H9 (cell line): ENCODE measurements around the gene ZFP36L1. TPM values are rescaled to one million over a fixed set of nuclear protein-coding genes. Genes with fewer than 3 reads are reported as not detected.
A peak's percentile ranks its signal among the peaks of the same experiment; 100 is the strongest.

Source experiments
- DNase-seq: peaks from one replicate; pipeline ENCODE4 v3.0.0-alpha.2; 2017
- H2AFZ ChIP-seq: one replicate; pipeline ENCODE4 v1.6.1; 2013; ENCODE audit warnings: mild to moderate bottlenecking, low read length, control low read depth, moderate library complexity
- H2AK5ac ChIP-seq: 2 replicates; pipeline ENCODE4 v1.6.1; 2013; ENCODE audit warnings: low read length, control low read depth, mixed read lengths; ENCODE audit not compliant: insufficient read length
- H2BK120ac ChIP-seq: one replicate; pipeline ENCODE4 v1.6.1; 2013; ENCODE audit warnings: low read depth, mild to moderate bottlenecking, low read length, control low read depth, inconsistent platforms; ENCODE audit not compliant: poor library complexity, severe bottlenecking
- H2BK12ac ChIP-seq: 2 replicates; pipeline ENCODE4 v1.6.1; 2013; ENCODE audit warnings: low read length, control low read depth, mixed read lengths, low read depth; ENCODE audit not compliant: insufficient read length
- H2BK15ac ChIP-seq: 2 replicates; pipeline ENCODE4 v1.6.1; 2013; ENCODE audit warnings: low read depth, low read length, control low read depth
- H2BK20ac ChIP-seq: one replicate; pipeline ENCODE4 v1.6.1; 2013; ENCODE audit warnings: low read depth, mild to moderate bottlenecking, low read length, control low read depth, inconsistent platforms; ENCODE audit not compliant: poor library complexity, severe bottlenecking
- H2BK5ac ChIP-seq: 2 replicates; pipeline ENCODE4 v1.6.1; 2013; ENCODE audit warnings: low read length, control low read depth, mixed read lengths; ENCODE audit not compliant: insufficient read length
- H3K14ac ChIP-seq: 2 replicates; pipeline ENCODE4 v1.6.1; 2013; ENCODE audit warnings: low read length, control low read depth; ENCODE audit not compliant: insufficient read depth
- H3K18ac ChIP-seq: 2 replicates; pipeline ENCODE4 v1.6.1; 2013; ENCODE audit warnings: low read depth, mild to moderate bottlenecking, mixed read lengths, low read length, control low read depth; ENCODE audit not compliant: insufficient read length
- H3K23ac ChIP-seq: 2 replicates; pipeline ENCODE4 v1.6.1; 2013; ENCODE audit warnings: low read length, control low read depth, mixed read lengths, low read depth; ENCODE audit not compliant: insufficient read length
- H3K23me2 ChIP-seq: 2 replicates; pipeline ENCODE4 v1.6.1; 2013; ENCODE audit warnings: low read depth, mild to moderate bottlenecking, mixed read lengths, low read length, control low read depth; ENCODE audit not compliant: insufficient read length, poor library complexity, severe bottlenecking
- H3K27ac ChIP-seq: 2 replicates; pipeline ENCODE4 v1.5.1; 2013; ENCODE audit warnings: low read length, control low read depth, mixed read lengths, low read depth; ENCODE audit not compliant: insufficient read length
- H3K27me3 ChIP-seq: 2 replicates; pipeline ENCODE4 v1.6.1; 2013; ENCODE audit warnings: low read length, control low read depth, inconsistent platforms; ENCODE audit not compliant: insufficient read depth
- H3K4ac ChIP-seq: 2 replicates; pipeline ENCODE4 v1.6.1; 2013; ENCODE audit warnings: low read depth, mild to moderate bottlenecking, control low read depth, inconsistent platforms, low read length, moderate library complexity
- H3K4me1 ChIP-seq: 2 replicates; pipeline ENCODE4 v1.6.1; 2013; ENCODE audit warnings: low read length, control low read depth, inconsistent platforms; ENCODE audit not compliant: insufficient read depth
- H3K4me2 ChIP-seq: 2 replicates; pipeline ENCODE4 v1.6.1; 2013; ENCODE audit warnings: low read length, control low read depth, mixed read lengths; ENCODE audit not compliant: insufficient read length, insufficient read depth
- H3K56ac ChIP-seq: 2 replicates; pipeline ENCODE4 v1.6.1; 2013; ENCODE audit warnings: low read depth, mild to moderate bottlenecking, mixed read lengths, low read length, control low read depth; ENCODE audit not compliant: insufficient read length
- H3K79me1 ChIP-seq: 2 replicates; pipeline ENCODE4 v1.6.1; 2013; ENCODE audit warnings: low read depth, mild to moderate bottlenecking, moderate library complexity, low read length, control low read depth, inconsistent platforms; ENCODE audit not compliant: insufficient read depth, poor library complexity, severe bottlenecking
- H3K79me2 ChIP-seq: 2 replicates; pipeline ENCODE4 v1.6.1; 2013; ENCODE audit warnings: low read length, control low read depth, inconsistent platforms; ENCODE audit not compliant: insufficient read depth
- H3K9ac ChIP-seq: 2 replicates; pipeline ENCODE4 v1.6.1; 2013; ENCODE audit warnings: low read length, control low read depth, mixed read lengths; ENCODE audit not compliant: insufficient read length; ENCODE audit errors: extremely low read depth
- H3K9me3 ChIP-seq: one replicate; pipeline ENCODE4 v1.6.1; 2013; ENCODE audit warnings: low read depth, low read length, inconsistent platforms; ENCODE audit not compliant: control insufficient read depth
- H3T11ph ChIP-seq: one replicate; pipeline ENCODE4 v1.6.1; 2013; ENCODE audit warnings: mild to moderate bottlenecking, low read length, control low read depth, inconsistent platforms
- H4K20me1 ChIP-seq: one replicate; pipeline ENCODE4 v1.6.1; 2013; ENCODE audit not compliant: control insufficient read depth, insufficient read length, insufficient read depth
- H4K5ac ChIP-seq: 2 replicates; pipeline ENCODE4 v1.6.1; 2013; ENCODE audit warnings: low read depth, mild to moderate bottlenecking, mixed read lengths, low read length, control low read depth; ENCODE audit not compliant: insufficient read length
- H4K8ac ChIP-seq: replicated peaks from 2 replicates; pipeline ENCODE4 v1.6.1; 2013; ENCODE audit warnings: low read length, control low read depth, mixed read lengths, low read depth; ENCODE audit not compliant: insufficient read length
- H4K91ac ChIP-seq: 2 replicates; pipeline ENCODE4 v1.6.1; 2013; ENCODE audit warnings: low read depth, mild to moderate bottlenecking, moderate library complexity, mixed read lengths, low read length, control low read depth; ENCODE audit not compliant: insufficient read length
- H3K27ac Mint-ChIP-seq, 3 experiments: 2 replicates in 2 of 3; 3 replicates in 1 of 3; pipeline ENCODE4 v1.8.0; 2020 to 2021; ENCODE audit warnings: mixed read lengths in 3 of 3, mild to moderate bottlenecking in 1 of 3, moderate library complexity in 1 of 3
- H3K27me3 Mint-ChIP-seq: 2 replicates; pipeline ENCODE4 v1.8.0; 2021; ENCODE audit warnings: low read depth, mild to moderate bottlenecking, moderate library complexity, mixed read lengths
- H3K36me3 Mint-ChIP-seq, 3 experiments: 2 replicates in 2 of 3; 3 replicates in 1 of 3; pipeline ENCODE4 v1.8.0; 2020 to 2021; ENCODE audit warnings: low read depth in 3 of 3, mixed read lengths in 3 of 3; ENCODE audit not compliant: insufficient read depth in 1 of 3
- H3K4me1 Mint-ChIP-seq, 2 experiments: 2 replicates each; pipeline ENCODE4 v1.8.0; 2020; ENCODE audit warnings: mixed read lengths in 2 of 2
- H3K4me3 Mint-ChIP-seq, 2 experiments: 2 replicates in 1 of 2; 3 replicates in 1 of 2; pipeline ENCODE4 v1.8.0; 2020 to 2021; ENCODE audit warnings: mild to moderate bottlenecking in 2 of 2, mixed read lengths in 2 of 2, moderate library complexity in 1 of 2
- H3K9me3 Mint-ChIP-seq, 2 experiments: 2 replicates in 1 of 2; 3 replicates in 1 of 2; pipeline ENCODE4 v1.8.0; 2020; ENCODE audit warnings: mild to moderate bottlenecking in 2 of 2, mixed read lengths in 2 of 2, moderate library complexity in 1 of 2
- WGBS: extraction: QIAGEN DNeasy Blood & Tissue Kit; methylation state at CpG from one replicate; pipeline ENCODE4 v1.1.7; 2013; ENCODE audit warnings: missing lambda C conversion rate, low lambda C conversion rate, mixed read lengths; ENCODE audit not compliant: insufficient read length; ENCODE audit errors: extremely low coverage; 5-methylcytosine and 5-hydroxymethylcytosine counted together
- total RNA-seq: library from RNA; stranded (reverse); gene quantifications from 2 replicates; pipeline ENCODE4 v1.2.1, GENCODE V29; 2021
- TF ChIP-seq, protein P1 (sequence below): fragments of 200-600 bp; sonication (generic); conservative IDR thresholded peaks from 3 replicates; pipeline ENCODE4 v1.8.0; 2021; ENCODE audit warnings: antibody characterized with exemption, mild to moderate bottlenecking

The ZFP36L1 gene
- total RNA-seq, 1 experiment from 2014 or later, result 109 TPM

DNA sequence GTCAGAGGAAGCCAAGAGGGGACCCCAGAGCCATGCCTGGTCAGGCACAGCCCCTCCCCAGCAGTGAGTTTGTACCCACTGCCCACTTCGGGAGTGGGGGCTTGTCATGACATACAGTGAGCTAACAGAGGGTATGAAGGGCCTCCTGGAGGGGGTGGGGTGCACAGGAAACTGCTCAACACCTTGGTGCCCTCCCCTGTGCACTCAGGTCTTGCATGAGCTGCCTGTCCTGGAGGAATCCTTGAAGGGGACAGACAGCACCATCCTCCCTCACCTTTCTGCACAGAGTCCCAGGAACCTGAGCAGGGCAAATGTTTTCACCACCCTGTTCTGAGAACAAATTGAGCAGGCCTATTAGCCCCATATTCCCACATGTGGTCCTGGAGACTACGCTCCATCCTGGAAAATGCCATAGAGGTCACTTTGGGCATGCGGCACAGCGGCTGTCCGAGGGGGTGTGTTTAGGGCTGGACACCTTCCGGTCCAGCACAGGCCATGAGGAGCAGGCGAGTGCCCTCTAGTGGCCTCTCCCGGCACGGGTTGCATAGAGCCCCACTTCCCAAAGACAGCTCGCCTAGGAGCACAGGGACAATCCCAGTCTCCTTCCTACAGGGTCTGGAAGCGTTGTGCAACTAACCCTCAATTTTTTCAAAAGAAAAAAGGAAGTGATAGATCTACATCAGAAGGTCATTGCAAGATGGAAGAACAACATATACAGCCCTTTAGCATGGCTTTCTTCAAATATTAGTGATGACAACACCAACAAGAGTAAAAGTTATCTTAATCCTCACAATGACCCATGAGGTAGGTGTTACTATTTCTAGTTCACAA is 31.9 kb upstream of the ZFP36L1 start:
- Histone ChIP-seq H2BK5ac (no peak overlapping the region), H4K91ac (no peak overlapping the region), H4K20me1 (no peaks in the 10 kb centered on the region), H3K23ac (no peak overlapping the region), H3T11ph (no peak overlapping the region), H2BK12ac (no peak overlapping the region), H2AFZ (no peak overlapping the region), H2BK120ac (no peak overlapping the region), H3K9ac (no peak overlapping the region), H3K4me1 (no peaks in the 10 kb centered on the region; the same call in 1 of the 2 replicates), H3K79me2 (no peaks in the 10 kb centered on the region), H4K5ac (peak overlapping the region; percentile 19), H4K8ac (peak overlapping the region; percentile 16), H3K79me1 (no peaks in the 10 kb centered on the region), H3K23me2 (no peaks in the 10 kb centered on the region), H2BK15ac (no peak overlapping the region), H2BK20ac (no peak overlapping the region), H3K4ac (no peak overlapping the region; the same call in 1 of the 2 replicates), H3K18ac (no peak overlapping the region), H3K4me2 (no peak overlapping the region), H3K56ac (no peak overlapping the region), H3K27ac (no peak overlapping the region), H3K14ac (no peak overlapping the region), H2AK5ac (no peak overlapping the region), H3K9me3 (no peaks in the 10 kb centered on the region), H3K27me3 (no peaks in the 10 kb centered on the region)
- DNase-seq, result peak; percentile 92
- no CpG with 5 or more reads among the region's 11 CpGs for whole genome bisulfite sequencing
- TF ChIP-seq, protein P1, sequence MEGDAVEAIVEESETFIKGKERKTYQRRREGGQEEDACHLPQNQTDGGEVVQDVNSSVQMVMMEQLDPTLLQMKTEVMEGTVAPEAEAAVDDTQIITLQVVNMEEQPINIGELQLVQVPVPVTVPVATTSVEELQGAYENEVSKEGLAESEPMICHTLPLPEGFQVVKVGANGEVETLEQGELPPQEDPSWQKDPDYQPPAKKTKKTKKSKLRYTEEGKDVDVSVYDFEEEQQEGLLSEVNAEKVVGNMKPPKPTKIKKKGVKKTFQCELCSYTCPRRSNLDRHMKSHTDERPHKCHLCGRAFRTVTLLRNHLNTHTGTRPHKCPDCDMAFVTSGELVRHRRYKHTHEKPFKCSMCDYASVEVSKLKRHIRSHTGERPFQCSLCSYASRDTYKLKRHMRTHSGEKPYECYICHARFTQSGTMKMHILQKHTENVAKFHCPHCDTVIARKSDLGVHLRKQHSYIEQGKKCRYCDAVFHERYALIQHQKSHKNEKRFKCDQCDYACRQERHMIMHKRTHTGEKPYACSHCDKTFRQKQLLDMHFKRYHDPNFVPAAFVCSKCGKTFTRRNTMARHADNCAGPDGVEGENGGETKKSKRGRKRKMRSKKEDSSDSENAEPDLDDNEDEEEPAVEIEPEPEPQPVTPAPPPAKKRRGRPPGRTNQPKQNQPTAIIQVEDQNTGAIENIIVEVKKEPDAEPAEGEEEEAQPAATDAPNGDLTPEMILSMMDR, result peak; percentile 99
- no peaks in the 10 kb centered on the region; a peak in 1 of 5 replicates for H3K9me3 Mint-ChIP-seq
- H3K4me3 Mint-ChIP-seq, result no peak overlapping the region
- H3K27me3 Mint-ChIP-seq, result peaks cover 2% of the 10 kb centered on the region
- H3K36me3 Mint-ChIP-seq, result no peaks in the 10 kb centered on the region
- H3K4me1 Mint-ChIP-seq, result peaks cover 11% of the 10 kb centered on the region in 2 experiments
- no peak overlapping the region for H3K27ac Mint-ChIP-seq
